ENCODE measurements around the gene ABCF2. TPM values are rescaled to one million over a fixed set of nuclear protein-coding genes. Genes with fewer than 3 reads are reported as not detected.
A peak's percentile ranks its signal among the peaks of the same experiment; 100 is the strongest.

Gene ABCF2
- polyA plus RNA-seq, 1 of the 3 experiments (the other 2 are of a cell fraction), result 75.4 TPM

GRCh38 chr7:151229249-151229648, 2.2 kb upstream of the ABCF2 start:
- H3K9me2 ChIP-seq, result no peaks in the 10 kb centered on the region
- ChIA-PET CTCF (interaction anchor here (4.9 kb wide), 1 partner anchor 14 kb away, joined by 46 read pairs; no protein-coding TSS in a partner anchor), POLR2A (no interaction called here)
- no peak for DNase-seq
- H2AFZ ChIP-seq (ENCODE audit: low read depth), result no peak overlapping the region
- no peak overlapping the region for H3K4me3 ChIP-seq (ENCODE audit: low read depth in 2 of 2, low read length in 1 of 2)
- H3K9me3 ChIP-seq, result no peaks in the 10 kb centered on the region
- WGBS (ENCODE audit: low lambda C conversion rate), result 86% methylated on average over 10 of the region's 10 CpGs
- no peak overlapping the region for H3K4me2 ChIP-seq
- no peak overlapping the region for H3K27ac ChIP-seq (ENCODE audit: low read depth in 2 of 2, low read length in 1 of 2)
- peaks cover 50% of the 10 kb centered on the region for H3K79me2 ChIP-seq (ENCODE audit: insufficient read depth)
- TF ChIP-seq NFIC (IDR thresholded peaks at IDR 0.05; ENCODE audit: borderline replicate concordance) (no peak), SMC3 (IDR thresholded peaks at IDR 0.05; ENCODE audit: low read depth, low read length) (no peak), RFX5 (IDR thresholded peaks at IDR 0.05; ENCODE audit: low read length) (no peak), TAF1 (IDR thresholded peaks at IDR 0.05; ENCODE audit: borderline replicate concordance, low read depth, low read length) (no peak), USF1 (IDR thresholded peaks at IDR 0.05; ENCODE audit: borderline replicate concordance, low read depth) (no peak), MAX (IDR thresholded peaks at IDR 0.05; ENCODE audit: low read depth) (no peak), RXRA (IDR thresholded peaks at IDR 0.05; ENCODE audit: borderline replicate concordance, low read depth) (no peak), CHD2 (IDR thresholded peaks at IDR 0.05; ENCODE audit: low read length, partially characterized antibody) (no peak), SIN3A (IDR thresholded peaks at IDR 0.05; ENCODE audit: borderline replicate concordance, low read depth, low read length) (no peak)
- peaks cover 11% of the 10 kb centered on the region for H4K20me1 ChIP-seq (ENCODE audit: insufficient read depth)
- H3F3A ChIP-seq (replicated peaks; ENCODE audit: insufficient read depth), result peaks cover 9% of the 10 kb centered on the region
- H3K36me3 ChIP-seq (replicated peaks in 1 of 2; ENCODE audit: control insufficient read depth in 1 of 2, insufficient read depth in 2 of 2, low read length in 1 of 2), result peaks cover 17 to 22% of the 10 kb centered on the region in 2 experiments
- H3K9ac ChIP-seq, result no peak overlapping the region
- no peaks in the 10 kb centered on the region for H3K27me3 ChIP-seq (ENCODE audit: insufficient read depth)
- peaks cover 16 to 38% of the 10 kb centered on the region in 2 experiments for H3K4me1 ChIP-seq (ENCODE audit: control insufficient read depth in 1 of 2, insufficient read depth in 2 of 2, low read depth in 1 of 2, low read length in 1 of 2)

- TF ChIP-seq GABPA (IDR thresholded peaks at IDR 0.05; ENCODE audit: low read depth), result no peak
- no peak for TF ChIP-seq JUND (IDR thresholded peaks at IDR 0.05)
- no peak for TF ChIP-seq CHD2 (IDR thresholded peaks at IDR 0.05; ENCODE audit: low read length, partially characterized antibody)
- TF ChIP-seq TEAD4 (IDR thresholded peaks at IDR 0.05; ENCODE audit: borderline replicate concordance, insufficient read depth), result no peak
- TF ChIP-seq EZH2phosphoT487 (IDR thresholded peaks at IDR 0.05; ENCODE audit: borderline replicate concordance, low read depth), result no peak
- TF ChIP-seq PBX3 (IDR thresholded peaks at IDR 0.05), result no peak
- no peak for TF ChIP-seq POLR2AphosphoS5 (IDR thresholded peaks at IDR 0.05; ENCODE audit: low read depth, low read length)
- peak overlapping the region; percentile 81 for H3K9ac ChIP-seq
Observed at GRCh38 chr7:151228024-151228866, 1.2 kb upstream of the ABCF2 start.

More at GRCh38 chr7:151228024-151228866, 1.2 kb upstream of the ABCF2 start:
- H3K27ac ChIP-seq (ENCODE audit: low read depth in 2 of 2, low read length in 1 of 2), result peak overlapping the region; percentile 80 to 96
- peak overlapping the region; percentile 80 to 97 for H3K4me3 ChIP-seq (ENCODE audit: low read depth in 2 of 2, low read length in 1 of 2)
- H3K27me3 ChIP-seq (ENCODE audit: insufficient read depth), result no peaks in the 10 kb centered on the region
- H3K36me3 ChIP-seq (replicated peaks in 1 of 2; ENCODE audit: control insufficient read depth in 1 of 2, insufficient read depth in 2 of 2, low read length in 1 of 2), result peaks cover 25 to 27% of the 10 kb centered on the region in 2 experiments
- H3K9me2 ChIP-seq, result no peaks in the 10 kb centered on the region
- H3K9me3 ChIP-seq, result no peaks in the 10 kb centered on the region
- H3K79me2 ChIP-seq (ENCODE audit: insufficient read depth), result peaks cover 40% of the 10 kb centered on the region
- CTCF ChIA-PET, result interaction anchor here (1.0 to 4.9 kb wide), 4 partner anchors 11 to 77 kb away, joined by 3 to 46 read pairs (median 6); no protein-coding TSS in a partner anchor
- WGBS (ENCODE audit: low lambda C conversion rate), result 87% methylated on average over 10 of the region's 10 CpGs
- peak overlapping the region; percentile 86 for H2AFZ ChIP-seq (ENCODE audit: low read depth)
- peaks cover 9% of the 10 kb centered on the region for H3F3A ChIP-seq (replicated peaks; ENCODE audit: insufficient read depth)
- POLR2A ChIA-PET, result interaction anchor here (1.0 to 2.0 kb wide), 4 partner anchors 16 to 200 kb away, joined by 3 to 20 read pairs (median 4); partner anchors contain the start of genes ABCB8 and TMUB1
- H4K20me1 ChIP-seq (ENCODE audit: insufficient read depth), result peaks cover 1% of the 10 kb centered on the region
- DNase-seq, result no peak
- peak overlapping the region; percentile 79 for H3K4me2 ChIP-seq
- H3K4me1 ChIP-seq (ENCODE audit: control insufficient read depth in 1 of 2, insufficient read depth in 2 of 2, low read depth in 1 of 2, low read length in 1 of 2), result peaks cover 10 to 29% of the 10 kb centered on the region in 2 experiments

Data from SK-N-SH (cell line).